Measurements from ENCODE around the gene ZPBP2. TPM values are rescaled to one million over a fixed set of nuclear protein-coding genes. Genes with fewer than 3 reads are reported as not detected.

Gene ZPBP2, protein sequence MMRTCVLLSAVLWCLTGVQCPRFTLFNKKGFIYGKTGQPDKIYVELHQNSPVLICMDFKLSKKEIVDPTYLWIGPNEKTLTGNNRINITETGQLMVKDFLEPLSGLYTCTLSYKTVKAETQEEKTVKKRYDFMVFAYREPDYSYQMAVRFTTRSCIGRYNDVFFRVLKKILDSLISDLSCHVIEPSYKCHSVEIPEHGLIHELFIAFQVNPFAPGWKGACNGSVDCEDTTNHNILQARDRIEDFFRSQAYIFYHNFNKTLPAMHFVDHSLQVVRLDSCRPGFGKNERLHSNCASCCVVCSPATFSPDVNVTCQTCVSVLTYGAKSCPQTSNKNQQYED
- total RNA-seq, result under 1 TPM; 0.53 to 0.67 TPM

DNA sequence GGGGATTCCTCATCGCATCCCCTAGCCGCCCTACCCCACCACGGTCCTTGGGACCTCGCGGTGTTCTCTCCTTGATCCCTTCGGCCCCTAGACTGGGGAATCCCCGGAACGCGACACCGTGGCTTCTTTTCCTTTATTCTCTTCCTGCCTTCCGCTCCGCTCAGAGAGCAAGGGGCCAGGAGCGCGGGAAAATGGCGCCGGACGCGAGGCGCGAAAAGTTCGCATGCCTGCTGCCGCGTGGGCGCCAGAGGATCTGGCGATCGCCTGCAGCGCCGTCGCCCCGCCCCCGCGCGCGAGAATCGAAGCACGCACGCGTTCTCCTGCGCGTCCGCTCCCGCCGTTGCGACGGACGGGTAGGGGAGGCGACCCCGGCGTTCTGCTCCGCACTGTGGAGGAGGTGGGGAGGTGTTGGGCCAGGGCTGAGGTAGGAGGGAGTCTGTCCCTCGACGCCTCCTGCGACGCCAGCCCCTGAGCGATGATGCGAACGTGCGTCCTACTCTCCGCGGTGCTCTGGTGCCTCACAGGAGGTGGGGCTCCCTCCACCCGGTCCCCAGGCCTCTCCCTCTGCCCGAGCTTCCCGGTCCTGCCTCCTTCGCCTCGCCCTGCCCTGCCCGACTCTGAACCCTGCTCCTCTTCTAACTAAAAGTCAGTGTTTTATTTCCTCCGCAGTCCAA is at the start of gene ZPBP2:
ZPBP2 (plus strand) TSS at position 323 of the 674 bp plus-strand sequence; CDS start at position 476, 153 bp downstream.
- no peaks in the 10 kb centered on the region for H3K9me3 Mint-ChIP-seq
- no peaks in the 10 kb centered on the region for H3K27me3 Mint-ChIP-seq
- ATAC-seq (replicated peaks), result no peak
- H3K4me1 Mint-ChIP-seq, result peaks cover 36% of the 10 kb centered on the region
- H3K4me3 Mint-ChIP-seq, result peak within 1 kb of the TSS; percentile 91
- H3K27ac Mint-ChIP-seq, result peak within 1 kb of the TSS; percentile 100
- H3K36me3 Mint-ChIP-seq (ENCODE audit: low read depth), result peaks cover 14% of the 10 kb centered on the region

DNA sequence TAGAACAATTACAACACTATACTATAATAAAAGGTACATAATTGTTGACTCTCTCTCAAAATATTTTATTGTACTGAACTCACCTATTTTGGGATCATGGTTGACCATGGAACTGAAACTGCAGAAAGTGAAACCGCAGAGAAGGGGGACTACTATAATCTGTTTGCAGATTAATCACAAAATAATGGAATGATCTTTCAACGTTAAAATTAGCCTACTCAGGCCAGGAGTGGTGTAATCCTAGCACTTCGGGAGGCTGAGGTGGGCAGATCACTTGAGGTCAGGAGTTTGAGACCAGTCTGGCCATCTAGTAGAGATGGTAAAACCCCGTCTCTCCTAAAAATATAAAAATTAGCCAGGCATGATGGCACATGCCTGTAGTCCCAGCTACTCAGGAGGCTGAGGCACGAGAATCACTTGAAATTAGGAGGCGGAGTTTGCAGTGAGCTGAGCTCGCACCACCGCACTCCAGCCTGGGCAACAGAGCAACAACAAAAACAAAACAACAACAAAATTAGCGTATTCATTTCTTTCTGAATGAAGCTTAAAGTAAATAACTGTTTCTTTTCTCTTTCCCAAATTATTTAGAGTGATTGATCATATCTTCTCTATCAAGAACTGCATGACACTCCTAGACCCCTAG is 49.5 kb upstream of the ZPBP2 start:
- ATAC-seq (replicated peaks), result no peak
- H3K4me1 Mint-ChIP-seq, result peaks cover 57% of the 10 kb centered on the region
- peaks cover 5% of the 10 kb centered on the region for H3K9me3 Mint-ChIP-seq
- peaks cover 94% of the 10 kb centered on the region for H3K36me3 Mint-ChIP-seq (ENCODE audit: low read depth)
- H3K4me3 Mint-ChIP-seq, result peak overlapping the region; percentile 71
- H3K27me3 Mint-ChIP-seq, result no peaks in the 10 kb centered on the region
- H3K27ac Mint-ChIP-seq, result peak overlapping the region; percentile 91

DNA sequence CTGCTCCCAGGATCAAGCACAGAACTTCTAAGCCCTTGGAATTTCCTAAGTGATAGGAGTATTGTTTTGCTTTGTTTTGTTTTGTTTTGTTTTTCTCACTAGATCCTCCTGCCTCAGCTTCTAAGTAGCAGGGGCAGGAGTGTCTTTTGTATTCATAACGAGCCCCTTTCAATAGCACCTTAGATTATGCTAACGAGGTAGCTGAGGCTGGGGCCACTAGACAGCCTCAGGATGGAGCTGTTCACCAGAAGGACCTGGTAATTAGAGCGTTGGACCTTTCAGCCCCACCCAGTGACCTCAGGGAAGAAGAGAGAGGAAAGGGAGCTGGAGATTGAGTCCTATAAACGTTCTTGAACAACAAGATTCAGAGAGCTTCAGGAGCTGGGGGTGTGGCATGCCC is 47.5 kb upstream of the ZPBP2 start:
- H3K36me3 Mint-ChIP-seq (ENCODE audit: low read depth), result peaks cover 94% of the 10 kb centered on the region
- ATAC-seq (replicated peaks), result peak; percentile 18
- H3K4me1 Mint-ChIP-seq, result peaks cover 39% of the 10 kb centered on the region
- H3K9me3 Mint-ChIP-seq, result peaks cover 11% of the 10 kb centered on the region
- peak overlapping the region; percentile 67 for H3K27ac Mint-ChIP-seq
- H3K27me3 Mint-ChIP-seq, result no peaks in the 10 kb centered on the region
- peak overlapping the region; percentile 71 for H3K4me3 Mint-ChIP-seq

- H3K9me3 Mint-ChIP-seq, result peaks cover 11% of the 10 kb centered on the region
- peaks cover 94% of the 10 kb centered on the region for H3K36me3 Mint-ChIP-seq (ENCODE audit: low read depth)
- H3K4me3 Mint-ChIP-seq, result peak overlapping the region; percentile 71
- peak overlapping the region; percentile 67 for H3K27ac Mint-ChIP-seq
- ATAC-seq (replicated peaks), result no peak
- no peaks in the 10 kb centered on the region for H3K27me3 Mint-ChIP-seq
- peaks cover 36% of the 10 kb centered on the region for H3K4me1 Mint-ChIP-seq
Observed at GRCh38 chr17:39820987-39821386, 47.0 kb upstream of the ZPBP2 start.

DNA sequence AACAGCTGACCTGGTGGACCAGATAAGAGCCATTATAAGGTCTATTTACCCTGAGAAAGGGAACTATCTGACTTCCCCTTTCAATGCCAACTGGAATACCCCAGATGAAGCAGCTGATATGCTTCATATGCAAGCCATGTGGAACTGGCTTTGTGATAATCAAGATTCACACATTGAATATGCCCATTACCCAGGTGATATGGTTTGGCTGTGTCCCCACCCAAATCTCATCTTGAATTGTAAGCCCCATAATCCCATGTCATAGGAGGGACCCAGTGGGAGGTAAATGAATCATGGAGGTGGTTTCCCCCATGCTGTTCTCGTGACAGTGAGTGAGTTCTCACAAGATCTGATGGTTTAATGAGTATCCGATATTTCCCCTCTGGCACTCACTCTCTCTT is 46.0 kb upstream of the ZPBP2 start:
- Mint-ChIP-seq H3K9me3 (peaks cover 17% of the 10 kb centered on the region), H3K4me3 (peak overlapping the region; percentile 71), H3K4me1 (peaks cover 42% of the 10 kb centered on the region), H3K36me3 (ENCODE audit: low read depth) (peaks cover 94% of the 10 kb centered on the region), H3K27me3 (no peaks in the 10 kb centered on the region), H3K27ac (peak overlapping the region; percentile 67)
- peak; percentile 63 for ATAC-seq (replicated peaks)

DNA sequence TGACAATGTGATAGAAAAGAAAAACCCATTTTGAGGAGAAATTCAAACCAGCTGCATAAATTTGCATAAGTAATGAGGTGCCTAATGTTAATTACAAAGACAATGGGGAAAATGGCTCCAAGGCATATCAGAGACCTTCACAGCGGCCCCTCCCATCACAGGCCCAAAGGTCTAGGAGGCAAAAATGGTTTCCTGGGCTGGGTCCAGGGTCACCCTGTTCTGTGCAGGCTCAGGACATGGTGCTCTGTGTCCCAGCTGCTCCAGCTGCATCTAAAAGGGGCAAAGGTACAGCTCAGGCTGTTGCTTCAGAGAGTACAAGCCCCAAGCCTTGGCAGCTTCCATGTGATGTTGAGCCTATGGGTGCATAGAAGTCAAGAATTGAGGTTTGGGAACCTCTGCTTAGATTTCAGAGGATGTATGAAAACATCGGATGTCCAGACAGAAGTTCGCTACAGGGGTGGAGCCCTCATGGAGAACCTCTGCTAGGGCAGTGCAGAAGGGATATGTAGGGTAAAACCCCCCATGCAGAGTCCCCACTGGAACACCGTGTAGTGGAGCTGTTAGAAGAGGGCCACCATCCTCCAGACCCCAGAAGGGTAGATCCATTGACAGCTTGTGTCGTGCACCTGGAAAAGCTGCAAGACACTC is 44.5 kb upstream of the ZPBP2 start:
- H3K4me1 Mint-ChIP-seq, result peaks cover 45% of the 10 kb centered on the region
- peaks cover 17% of the 10 kb centered on the region for H3K9me3 Mint-ChIP-seq
- H3K27ac Mint-ChIP-seq, result peak overlapping the region; percentile 67
- no peak overlapping the region for H3K4me3 Mint-ChIP-seq
- no peaks in the 10 kb centered on the region for H3K27me3 Mint-ChIP-seq
- no peak for ATAC-seq (replicated peaks)
- peaks cover 100% of the 10 kb centered on the region for H3K36me3 Mint-ChIP-seq (ENCODE audit: low read depth)

DNA sequence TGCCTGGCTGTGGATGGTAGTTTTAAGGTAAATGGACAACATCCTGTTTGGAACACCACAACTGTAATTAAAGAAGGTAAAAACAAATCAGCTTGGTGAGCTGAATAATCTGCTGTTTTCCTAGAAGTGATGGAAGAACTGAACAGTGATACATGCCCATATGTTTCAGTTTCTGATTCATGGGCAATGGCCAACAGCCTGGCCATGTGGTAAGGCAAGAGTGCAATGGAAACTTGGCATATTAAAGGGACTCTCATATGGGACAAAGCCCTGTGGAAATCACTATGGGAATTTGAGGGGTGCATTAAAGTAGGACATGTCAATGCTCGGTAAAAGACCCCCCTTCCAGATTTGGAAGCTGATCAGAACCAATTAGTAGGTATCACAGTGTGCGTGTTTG is 41.7 kb upstream of the ZPBP2 start:
- peaks cover 17% of the 10 kb centered on the region for H3K9me3 Mint-ChIP-seq
- peaks cover 29% of the 10 kb centered on the region for H3K4me1 Mint-ChIP-seq
- peak; percentile 62 for ATAC-seq (replicated peaks)
- H3K27ac Mint-ChIP-seq, result peak overlapping the region; percentile 69
- H3K4me3 Mint-ChIP-seq, result no peak overlapping the region
- H3K36me3 Mint-ChIP-seq (ENCODE audit: low read depth), result peaks cover 99% of the 10 kb centered on the region
- no peaks in the 10 kb centered on the region for H3K27me3 Mint-ChIP-seq

DNA sequence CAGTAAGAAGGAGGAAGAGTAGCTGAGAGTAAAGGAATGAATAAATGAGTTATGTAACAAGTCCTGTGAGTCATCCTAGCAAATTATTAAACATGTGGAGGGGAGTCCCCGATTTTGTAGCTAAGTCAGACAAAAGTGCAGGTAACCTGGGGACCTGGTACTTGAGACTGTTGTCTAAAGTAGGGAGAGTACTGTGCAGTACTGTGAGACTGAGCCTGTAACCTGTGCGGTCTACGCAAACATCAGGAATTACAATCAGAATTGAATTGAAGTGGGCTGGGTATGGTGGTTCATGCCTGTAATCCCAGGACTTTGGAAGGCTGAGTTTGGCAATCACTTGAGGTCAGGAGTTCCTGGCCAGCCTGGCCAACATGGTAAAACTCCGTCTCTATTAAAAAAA is 39.6 kb upstream of the ZPBP2 start:
- no peaks in the 10 kb centered on the region for H3K27me3 Mint-ChIP-seq
- H3K4me3 Mint-ChIP-seq, result no peak overlapping the region
- H3K4me1 Mint-ChIP-seq, result peaks cover 13% of the 10 kb centered on the region
- ATAC-seq (replicated peaks), result peak; percentile 49
- peaks cover 12% of the 10 kb centered on the region for H3K9me3 Mint-ChIP-seq
- H3K36me3 Mint-ChIP-seq (ENCODE audit: low read depth), result peaks cover 92% of the 10 kb centered on the region
- H3K27ac Mint-ChIP-seq, result peak overlapping the region; percentile 88

DNA sequence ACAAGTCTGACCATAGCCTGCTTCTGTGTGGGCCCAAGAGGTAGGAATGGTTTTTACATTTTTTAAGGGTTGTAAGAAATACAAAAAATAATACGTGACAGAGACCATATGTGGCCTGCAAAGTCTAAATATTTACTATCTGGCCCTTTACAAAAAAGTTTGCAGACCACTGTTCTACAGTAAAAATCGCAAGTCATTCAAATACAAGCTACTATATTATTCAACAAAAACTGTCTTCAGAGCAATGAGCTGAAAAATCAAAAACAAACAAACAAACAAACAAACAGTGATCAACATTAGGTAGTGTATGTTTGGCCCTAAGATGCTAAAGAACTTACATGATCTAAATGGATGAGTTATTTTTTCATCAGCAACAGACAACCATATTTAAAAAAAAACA is 36.4 kb upstream of the ZPBP2 start:
- H3K27ac Mint-ChIP-seq, result no peak overlapping the region
- H3K27me3 Mint-ChIP-seq, result no peaks in the 10 kb centered on the region
- H3K9me3 Mint-ChIP-seq, result peaks cover under 1% of the 10 kb centered on the region
- H3K4me3 Mint-ChIP-seq, result no peak overlapping the region
- ATAC-seq (replicated peaks), result no peak
- peaks cover 25% of the 10 kb centered on the region for H3K4me1 Mint-ChIP-seq
- peaks cover 82% of the 10 kb centered on the region for H3K36me3 Mint-ChIP-seq (ENCODE audit: low read depth)

DNA sequence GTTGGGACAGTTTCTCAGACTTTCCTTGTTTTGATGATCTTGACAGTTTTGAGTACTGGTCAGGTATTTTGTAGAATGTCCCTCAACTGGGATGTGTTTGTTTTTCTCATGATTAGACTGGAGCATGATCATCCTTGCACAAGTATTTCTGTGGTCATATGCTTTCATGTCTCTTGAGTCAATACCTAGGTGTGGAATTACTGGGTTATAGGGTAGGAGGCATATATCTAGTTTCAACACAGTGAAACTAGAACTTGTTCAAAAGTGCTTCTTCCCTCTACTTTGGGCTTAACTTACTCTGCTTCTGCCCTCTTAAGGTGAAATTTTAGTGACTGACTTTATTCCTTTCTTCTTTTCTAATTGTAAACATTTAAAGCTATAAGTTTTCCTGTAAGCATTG is 34.0 kb upstream of the ZPBP2 start:
- no peaks in the 10 kb centered on the region for H3K9me3 Mint-ChIP-seq
- peak; percentile 99 for ATAC-seq (replicated peaks)
- H3K27me3 Mint-ChIP-seq, result no peaks in the 10 kb centered on the region
- peak overlapping the region; percentile 80 for H3K27ac Mint-ChIP-seq
- peaks cover 18% of the 10 kb centered on the region for H3K4me1 Mint-ChIP-seq
- peaks cover 74% of the 10 kb centered on the region for H3K36me3 Mint-ChIP-seq (ENCODE audit: low read depth)
- H3K4me3 Mint-ChIP-seq, result peak overlapping the region; percentile 5

GRCh38 chr17:39835038-39835786 is 32.8 kb upstream of the ZPBP2 start:
- ATAC-seq (replicated peaks), result no peak
- Mint-ChIP-seq H3K27ac (peak overlapping the region; percentile 80), H3K9me3 (peaks cover 4% of the 10 kb centered on the region), H3K36me3 (ENCODE audit: low read depth) (peaks cover 74% of the 10 kb centered on the region), H3K4me1 (peaks cover 22% of the 10 kb centered on the region), H3K4me3 (peak overlapping the region; percentile 5), H3K27me3 (no peaks in the 10 kb centered on the region)

DNA sequence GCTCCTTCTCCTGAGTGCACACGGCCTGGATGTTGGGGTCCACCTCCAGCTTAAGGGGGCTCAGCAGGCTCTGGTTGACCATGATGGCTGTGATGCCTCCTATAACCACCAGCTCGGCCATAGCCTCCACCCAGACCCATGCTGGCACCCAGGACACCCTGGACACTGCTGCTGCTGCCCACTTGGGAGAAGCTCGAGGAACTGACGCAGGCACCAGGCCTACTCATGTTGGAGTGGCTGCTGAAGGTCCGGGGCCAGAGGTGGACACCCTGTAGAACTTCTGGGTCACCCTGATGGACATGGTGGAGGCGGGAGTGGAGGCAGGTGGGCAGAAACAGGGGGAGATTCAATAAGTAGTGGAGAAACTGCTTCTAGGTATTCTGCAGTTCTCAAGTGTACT is 31.9 kb upstream of the ZPBP2 start:
- Mint-ChIP-seq H3K9me3 (peaks cover 4% of the 10 kb centered on the region), H3K36me3 (ENCODE audit: low read depth) (peaks cover 74% of the 10 kb centered on the region), H3K4me1 (peaks cover 22% of the 10 kb centered on the region), H3K27me3 (no peaks in the 10 kb centered on the region), H3K4me3 (no peak overlapping the region), H3K27ac (peak overlapping the region; percentile 67)
- ATAC-seq (replicated peaks), result no peak

DNA sequence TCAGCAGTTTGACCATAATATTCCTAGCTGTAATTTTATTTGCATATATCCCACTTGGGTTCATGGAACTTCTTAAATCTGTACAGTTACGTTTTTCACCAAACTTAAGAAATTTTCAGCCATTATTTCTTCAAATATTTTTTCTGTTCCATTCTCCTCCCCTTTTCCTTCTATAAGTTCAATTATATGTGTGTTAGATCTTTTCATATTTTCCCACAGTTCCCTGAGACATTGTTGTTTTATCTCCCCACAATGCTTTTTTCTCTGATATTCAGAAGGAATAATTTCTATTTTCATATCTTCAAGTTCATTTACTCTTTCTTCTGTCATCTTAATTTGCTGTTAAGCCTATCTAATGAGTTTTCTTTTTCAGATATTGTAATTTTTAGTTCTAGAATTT is 29.9 kb upstream of the ZPBP2 start:
- Mint-ChIP-seq H3K27me3 (no peaks in the 10 kb centered on the region), H3K4me3 (no peak overlapping the region), H3K4me1 (peaks cover 26% of the 10 kb centered on the region), H3K36me3 (ENCODE audit: low read depth) (peaks cover 71% of the 10 kb centered on the region), H3K27ac (no peak overlapping the region), H3K9me3 (peaks cover 4% of the 10 kb centered on the region)
- no peak for ATAC-seq (replicated peaks)

DNA sequence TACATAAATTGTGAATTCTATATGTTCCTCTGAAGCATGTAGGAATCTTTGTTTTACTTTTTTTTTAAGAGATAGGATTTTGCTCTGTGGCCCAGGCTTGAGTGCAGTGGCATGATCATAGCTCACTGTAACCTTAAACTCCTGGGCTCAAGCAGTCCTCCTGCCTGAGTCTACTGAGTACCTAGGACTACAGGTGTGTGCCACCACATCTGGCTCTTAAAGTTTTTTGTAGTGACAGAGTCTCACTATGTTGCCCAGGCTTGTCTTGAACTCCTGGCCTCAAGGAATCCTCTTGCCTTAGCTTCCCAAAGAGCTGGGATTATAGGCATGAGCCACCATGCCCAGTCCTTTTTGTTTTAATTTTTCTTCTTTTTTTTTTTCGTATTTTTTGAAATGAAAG is 29.2 kb upstream of the ZPBP2 start:
- no peak overlapping the region for H3K4me3 Mint-ChIP-seq
- ATAC-seq (replicated peaks), result no peak
- peaks cover 4% of the 10 kb centered on the region for H3K9me3 Mint-ChIP-seq
- H3K36me3 Mint-ChIP-seq (ENCODE audit: low read depth), result peaks cover 73% of the 10 kb centered on the region
- H3K4me1 Mint-ChIP-seq, result peaks cover 32% of the 10 kb centered on the region
- H3K27ac Mint-ChIP-seq, result no peak overlapping the region
- no peaks in the 10 kb centered on the region for H3K27me3 Mint-ChIP-seq

Measured in activated T-helper 17 cell treated with anti-CD3 and anti-CD28 coated beads, Interleukin-2, amount 50 U/mL, for 72 hours (primary cell).